Panc1 (cell line): ENCODE measurements around the gene TMPRSS2. TPM values are rescaled to one million over a fixed set of nuclear protein-coding genes. Genes with fewer than 3 reads are reported as not detected.

Source experiments
- ATAC-seq: fragments of 200-7000 bp; cut with Tn5 transposase; 2 replicates; pipeline ENCODE4 v1.9.1; 2020; ENCODE audit warnings: mild to moderate bottlenecking, moderate library complexity
- Bru-seq: library from RNA; stranded (reverse); fragments of 400-500 nt; gene quantifications from one replicate; lab custom pipeline; 2021; lab: Mats Ljungman, UMichigan
- BruChase-seq, 2 experiments: library from RNA; stranded (reverse); fragments of 400-500 nt; gene quantifications; one replicate each; lab custom pipeline; 2021; lab: Mats Ljungman, UMichigan
- BruUV-seq: library from RNA; stranded (reverse); fragments of 400-500 nt; replicated peaks from 2 replicates; lab custom pipeline; 2021; lab: Mats Ljungman, UMichigan
- CTCF ChIA-PET: fragments of 300-600 bp; sonication (Branson Sonifier 250); formaldehyde crosslinking; loops from one replicate; lab custom pipeline; 2022; ENCODE audit warnings: antibody characterized with exemption; lab: Charles Lee
- POLR2A ChIA-PET: fragments of 300-600 bp; sonication (Branson Sonifier 250); formaldehyde crosslinking; loops from one replicate; lab custom pipeline; 2022; ENCODE audit warnings: antibody characterized with exemption; lab: Charles Lee
- DNase-seq: peaks from one replicate; pipeline ENCODE4 v3.0.0-alpha.2; 2010; ENCODE audit warnings: low read depth, low spot score
- H3K27ac ChIP-seq: 2 replicates; pipeline ENCODE4 v1.5.1; 2011; ENCODE audit warnings: mild to moderate bottlenecking, low read length, inconsistent platforms
- H3K27me3 ChIP-seq: fragments of 200-500 bp; sonication (Bioruptor generic); 2 replicates; pipeline ENCODE4 v1.6.0; 2014; ENCODE audit warnings: low read length, inconsistent platforms; ENCODE audit not compliant: control insufficient read depth, insufficient read depth
- H3K36me3 ChIP-seq: fragments of 200-500 bp; sonication (Bioruptor generic); 2 replicates; pipeline ENCODE4 v1.5.1; 2014; ENCODE audit warnings: inconsistent platforms, mild to moderate bottlenecking, low read length, moderate library complexity; ENCODE audit not compliant: control insufficient read depth, insufficient read depth
- H3K4me1 ChIP-seq: 2 replicates; pipeline ENCODE4 v1.5.1; 2011; ENCODE audit warnings: inconsistent platforms, mild to moderate bottlenecking, low read length, moderate library complexity; ENCODE audit not compliant: control insufficient read depth, insufficient read depth
- H3K4me3 ChIP-seq, 2 experiments: 2 replicates each; pipeline ENCODE4 v1.5.1; 2011 to 2012; ENCODE audit warnings: low read depth in 2 of 2, low read length in 2 of 2, mild to moderate bottlenecking in 2 of 2, inconsistent platforms in 1 of 2, moderate library complexity in 1 of 2
- H3K9me3 ChIP-seq: fragments of 200-500 bp; sonication (Bioruptor generic); 2 replicates; pipeline ENCODE4 v1.5.1; 2014; ENCODE audit warnings: low read depth, mild to moderate bottlenecking, inconsistent platforms, low read length, moderate library complexity; ENCODE audit not compliant: control insufficient read depth, insufficient read depth
- POLR2AphosphoS5 ChIP-seq: IDR thresholded peaks from 2 replicates; pipeline ENCODE4 v1.6.1; 2012; ENCODE audit warnings: mild to moderate bottlenecking, low read depth, low read length, moderate library complexity
- SIN3A ChIP-seq: IDR thresholded peaks from 2 replicates; pipeline ENCODE4 v1.6.1; 2012; ENCODE audit warnings: low read depth, mild to moderate bottlenecking, low read length, moderate library complexity, borderline replicate concordance; ENCODE audit not compliant: insufficient read depth
- TCF7L2 ChIP-seq: IDR thresholded peaks from 2 replicates; pipeline ENCODE4 v1.6.1; 2011; ENCODE audit warnings: mild to moderate bottlenecking, low read depth, low read length, inconsistent platforms
- in situ Hi-C: cut with HindIII; loops from 2 replicates; pipeline ENCODE4 v1.10.0; 2016; ENCODE audit warnings: low sequenced_read_pairs, low pct_unique_long_range_greater_than_20kb
- intact Hi-C: fragments of 100-400 bp; cut with micrococcal nuclease; formaldehyde crosslinking; loops from one replicate; pipeline ENCODE4 v1.10.0; 2022; ENCODE audit not compliant: unreplicated experiment
- long read RNA-seq: library from polyadenylated mRNA; unstranded; transcript quantifications from one replicate; pipeline ENCODE4 v2.0.0, GENCODE V29; 2021; ENCODE audit not compliant: unreplicated experiment
- polyA plus RNA-seq: library from polyadenylated mRNA; unstranded; fragments of >200 nt; gene quantifications from one replicate; pipeline ENCODE4 v1.2.1, GENCODE V29; 2012; ENCODE audit warnings: missing spikeins; ENCODE audit not compliant: insufficient read length
- total RNA-seq: library from RNA; stranded (reverse); gene quantifications from one replicate; pipeline ENCODE4 v1.2.1, GENCODE V29; 2021; ENCODE audit not compliant: unreplicated experiment
- TF ChIP-seq, protein P1 (sequence below): fragments of 450-650 bp; IDR thresholded peaks from 2 replicates; pipeline ENCODE4 v1.5.1; 2017; ENCODE audit warnings: mild to moderate bottlenecking
- TF ChIP-seq, protein P2 (sequence below), 2 experiments: IDR thresholded peaks; 2 replicates each; pipeline ENCODE4 v1.6.1; 2011 to 2012; ENCODE audit warnings: low read depth in 2 of 2, control low read depth in 1 of 2, low read length in 1 of 2, mild to moderate bottlenecking in 1 of 2, moderate library complexity in 1 of 2; ENCODE audit not compliant: insufficient read depth in 1 of 2

TMPRSS2 gene
- total RNA-seq (111 TPM), Bru-seq, nascent RNA (percentile 94 among the genes with signal in this experiment), BruChase-seq, experiment 1, labeled RNA remaining after a 2-hour chase (percentile 88 among the genes with signal in this experiment), BruChase-seq, experiment 2, labeled RNA remaining after a 6-hour chase (percentile 91 among the genes with signal in this experiment)
- 92.3 TPM for polyA plus RNA-seq
- long read RNA-seq, transcript TMPRSS2-202 (14 exons, 3,240 nt), result minor isoform, 70 of 406 reads
- long read RNA-seq, transcript TMPRSS2-209 (2 exons, 633 nt), result minor isoform, 6 of 406 reads
- long read RNA-seq, transcript TMPRSS2-201 (14 exons, 3,205 nt), result major isoform, 192 of 406 reads
- long read RNA-seq, partial matches to known transcripts, result 72 of 406 reads
- long read RNA-seq, other reads (novel, unspliced or antisense), result 66 of 406 reads

DNA sequence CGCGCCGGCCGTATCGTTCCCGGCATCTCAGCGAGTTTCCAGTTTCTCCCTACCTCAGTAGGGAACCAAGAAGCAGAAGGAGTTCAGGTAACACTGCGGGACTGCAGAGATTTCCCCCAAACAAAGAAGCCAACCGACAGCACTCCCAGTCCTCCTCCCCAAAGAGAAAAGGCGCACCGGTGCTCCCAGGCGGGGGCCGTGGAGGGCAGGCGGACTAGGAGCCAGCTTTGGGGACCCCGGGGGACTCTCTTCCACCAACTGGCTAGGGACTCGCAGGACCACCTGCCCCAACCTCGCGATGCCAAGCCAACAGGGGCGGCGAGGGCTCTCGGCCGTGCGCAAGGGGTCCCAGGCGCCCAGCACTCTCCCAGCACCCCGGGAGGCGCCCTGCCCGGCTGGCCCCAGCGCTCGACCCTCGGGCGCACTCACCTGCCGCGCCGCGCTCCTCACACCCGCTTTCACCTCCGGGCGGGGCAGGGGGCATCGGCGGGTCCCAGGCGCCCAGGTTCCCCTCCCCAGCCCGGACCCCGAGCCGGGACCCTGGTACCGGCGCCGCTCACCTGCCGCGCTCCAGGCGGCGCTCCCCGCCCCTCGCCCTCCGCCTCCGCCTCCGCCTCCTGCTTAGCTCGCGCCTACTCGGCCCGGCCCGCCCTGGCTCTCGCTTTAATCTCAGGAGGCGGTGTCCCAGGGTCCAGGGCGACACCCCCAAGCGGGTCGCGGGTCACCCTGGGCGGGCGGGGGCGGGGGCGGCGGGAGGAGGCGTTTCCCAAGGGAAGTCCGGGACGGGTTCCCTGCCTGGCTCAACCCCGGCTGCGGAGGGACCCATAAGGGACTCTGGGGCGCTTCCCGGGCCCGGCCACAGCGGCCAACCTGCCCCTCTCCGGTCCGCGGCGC lies at the start of gene TMPRSS2:
Gene TMPRSS2 (minus strand): TSS at position 638 of the 894 bp plus-strand sequence. CDS start 10,025 bp downstream, outside the sequence.
- no peaks in the 10 kb centered on the region for H3K36me3 ChIP-seq
- POLR2A ChIA-PET, result interaction anchor here (0.6 to 0.7 kb wide), 3 partner anchors 11 to 237 kb away, joined by 3 to 8 read pairs (median 4); no protein-coding TSS in a partner anchor
- ATAC-seq, result peak; percentile 80
- in situ Hi-C loops (no loop called here), intact Hi-C loops (no loop called here)
- peaks cover 35% of the 10 kb centered on the region for H3K4me1 ChIP-seq
- no peak for DNase-seq
- TF ChIP-seq POLR2AphosphoS5 (no peak), SIN3A (no peak), TCF7L2 (no peak)
- TF ChIP-seq, protein P1, sequence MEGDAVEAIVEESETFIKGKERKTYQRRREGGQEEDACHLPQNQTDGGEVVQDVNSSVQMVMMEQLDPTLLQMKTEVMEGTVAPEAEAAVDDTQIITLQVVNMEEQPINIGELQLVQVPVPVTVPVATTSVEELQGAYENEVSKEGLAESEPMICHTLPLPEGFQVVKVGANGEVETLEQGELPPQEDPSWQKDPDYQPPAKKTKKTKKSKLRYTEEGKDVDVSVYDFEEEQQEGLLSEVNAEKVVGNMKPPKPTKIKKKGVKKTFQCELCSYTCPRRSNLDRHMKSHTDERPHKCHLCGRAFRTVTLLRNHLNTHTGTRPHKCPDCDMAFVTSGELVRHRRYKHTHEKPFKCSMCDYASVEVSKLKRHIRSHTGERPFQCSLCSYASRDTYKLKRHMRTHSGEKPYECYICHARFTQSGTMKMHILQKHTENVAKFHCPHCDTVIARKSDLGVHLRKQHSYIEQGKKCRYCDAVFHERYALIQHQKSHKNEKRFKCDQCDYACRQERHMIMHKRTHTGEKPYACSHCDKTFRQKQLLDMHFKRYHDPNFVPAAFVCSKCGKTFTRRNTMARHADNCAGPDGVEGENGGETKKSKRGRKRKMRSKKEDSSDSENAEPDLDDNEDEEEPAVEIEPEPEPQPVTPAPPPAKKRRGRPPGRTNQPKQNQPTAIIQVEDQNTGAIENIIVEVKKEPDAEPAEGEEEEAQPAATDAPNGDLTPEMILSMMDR, result no peak
- TF ChIP-seq, protein P2, sequence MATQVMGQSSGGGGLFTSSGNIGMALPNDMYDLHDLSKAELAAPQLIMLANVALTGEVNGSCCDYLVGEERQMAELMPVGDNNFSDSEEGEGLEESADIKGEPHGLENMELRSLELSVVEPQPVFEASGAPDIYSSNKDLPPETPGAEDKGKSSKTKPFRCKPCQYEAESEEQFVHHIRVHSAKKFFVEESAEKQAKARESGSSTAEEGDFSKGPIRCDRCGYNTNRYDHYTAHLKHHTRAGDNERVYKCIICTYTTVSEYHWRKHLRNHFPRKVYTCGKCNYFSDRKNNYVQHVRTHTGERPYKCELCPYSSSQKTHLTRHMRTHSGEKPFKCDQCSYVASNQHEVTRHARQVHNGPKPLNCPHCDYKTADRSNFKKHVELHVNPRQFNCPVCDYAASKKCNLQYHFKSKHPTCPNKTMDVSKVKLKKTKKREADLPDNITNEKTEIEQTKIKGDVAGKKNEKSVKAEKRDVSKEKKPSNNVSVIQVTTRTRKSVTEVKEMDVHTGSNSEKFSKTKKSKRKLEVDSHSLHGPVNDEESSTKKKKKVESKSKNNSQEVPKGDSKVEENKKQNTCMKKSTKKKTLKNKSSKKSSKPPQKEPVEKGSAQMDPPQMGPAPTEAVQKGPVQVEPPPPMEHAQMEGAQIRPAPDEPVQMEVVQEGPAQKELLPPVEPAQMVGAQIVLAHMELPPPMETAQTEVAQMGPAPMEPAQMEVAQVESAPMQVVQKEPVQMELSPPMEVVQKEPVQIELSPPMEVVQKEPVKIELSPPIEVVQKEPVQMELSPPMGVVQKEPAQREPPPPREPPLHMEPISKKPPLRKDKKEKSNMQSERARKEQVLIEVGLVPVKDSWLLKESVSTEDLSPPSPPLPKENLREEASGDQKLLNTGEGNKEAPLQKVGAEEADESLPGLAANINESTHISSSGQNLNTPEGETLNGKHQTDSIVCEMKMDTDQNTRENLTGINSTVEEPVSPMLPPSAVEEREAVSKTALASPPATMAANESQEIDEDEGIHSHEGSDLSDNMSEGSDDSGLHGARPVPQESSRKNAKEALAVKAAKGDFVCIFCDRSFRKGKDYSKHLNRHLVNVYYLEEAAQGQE (IDR thresholded peaks at IDR 0.05; ENCODE audit: insufficient read depth in 1 of 2, low read depth in 2 of 2, low read length in 1 of 2), result no peak
- peak within 1 kb of the TSS; percentile 83 for H3K27ac ChIP-seq
- no peaks in the 10 kb centered on the region for H3K9me3 ChIP-seq
- no TSS peak for BruUV-seq
- peak within 1 kb of the TSS; percentile 56 to 61 for H3K4me3 ChIP-seq
- CTCF ChIA-PET, result interaction anchor here (0.6 kb wide), 1 partner anchor 608 kb away, joined by 4 read pairs; no protein-coding TSS in a partner anchor
- H3K27me3 ChIP-seq, result no peaks in the 10 kb centered on the region

DNA sequence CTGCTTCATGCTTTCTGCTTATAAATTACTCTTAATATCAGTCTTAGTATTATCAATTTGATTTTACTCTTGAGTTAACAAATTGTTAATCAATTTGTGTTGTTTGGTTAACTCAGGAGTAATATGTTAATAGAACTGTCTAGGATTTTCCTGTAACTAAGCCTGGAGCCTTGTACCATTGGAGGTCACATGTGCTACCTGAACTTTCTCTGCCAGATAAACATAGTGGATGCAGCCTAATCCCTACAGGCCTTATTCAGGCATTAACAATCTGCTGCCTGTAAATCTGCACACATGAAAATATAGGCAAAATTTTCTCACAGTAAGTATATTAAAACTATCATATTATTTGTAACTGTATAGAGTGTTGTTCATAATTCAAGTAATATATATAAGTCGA lies 47.1 kb upstream of the TMPRSS2 start:
- no peak for DNase-seq
- Histone ChIP-seq H3K4me1 (no peaks in the 10 kb centered on the region; the same call in 1 of the 2 replicates), H3K36me3 (no peaks in the 10 kb centered on the region), H3K4me3 (no peak overlapping the region), H3K9me3 (no peaks in the 10 kb centered on the region), H3K27ac (no peak overlapping the region), H3K27me3 (no peaks in the 10 kb centered on the region)
- in situ Hi-C loops, result no loop called here
- intact Hi-C loops, result no loop called here
- no peak for ATAC-seq
- ChIA-PET CTCF (no interaction called here), POLR2A (no interaction called here)
- TF ChIP-seq POLR2AphosphoS5 (no peak), SIN3A (no peak), TCF7L2 (no peak)
- TF ChIP-seq, protein P2 (IDR thresholded peaks at IDR 0.05; ENCODE audit: insufficient read depth in 1 of 2, low read depth in 2 of 2, low read length in 1 of 2), result no peak
- TF ChIP-seq, protein P1, result no peak
- no TSS peak for BruUV-seq
